Mucosa of descending colon (tissue), 3 donors: ENCODE measurements around the gene ANKRD62. TPM values are rescaled to one million over a fixed set of nuclear protein-coding genes. Genes with fewer than 3 reads are reported as not detected.
A peak's percentile ranks its signal among the peaks of the same experiment; 100 is the strongest.

Source experiments
- ATAC-seq: fragments of 200-7000 bp; cut with Tn5 transposase; one replicate; pipeline ENCODE4 v1.9.1; 2020; ENCODE audit warnings: mild to moderate bottlenecking, moderate library complexity
- DNase-seq, 3 donors: peaks; one replicate each; pipeline ENCODE4 v3.0.0-alpha.2; 2020
- H3K36me3 ChIP-seq: fragments of 200-600 bp; one replicate; pipeline ENCODE4 v1.8.0; 2021; ENCODE audit warnings: low read depth, mild to moderate bottlenecking
- H3K4me1 ChIP-seq: fragments of 200-600 bp; one replicate; pipeline ENCODE4 v1.8.0; 2021; ENCODE audit warnings: low read depth, mild to moderate bottlenecking
- H3K4me3 ChIP-seq: fragments of 200-600 bp; one replicate; pipeline ENCODE4 v1.8.0; 2021; ENCODE audit warnings: mild to moderate bottlenecking
- H3K9me3 ChIP-seq: fragments of 200-600 bp; one replicate; pipeline ENCODE4 v1.8.0; 2021; ENCODE audit warnings: mild to moderate bottlenecking
- CTCF ChIP-seq: fragments of 200-600 bp; IDR thresholded peaks from one replicate; pipeline ENCODE4 v1.8.0; 2022; ENCODE audit warnings: antibody characterized with exemption, mild to moderate bottlenecking
- intact Hi-C, 2 donors: fragments of 100-400 bp; cut with DNase I in 1 of 2; cut with micrococcal nuclease in 1 of 2; formaldehyde crosslinking; loops; one replicate each; pipeline versions ENCODE4 v1.11.0 to v1.11.1; 2022; cut with DNase I, micrococcal nuclease
- total RNA-seq, 3 donors: library from RNA; stranded (reverse); fragmentation: NEBNext Ultra II Directional in 2 of 3; extraction: Animal tissue kit (Norgen Biotek cat#: 25700) in 2 of 3; gene quantifications; one replicate each; pipeline versions ENCODE4 v1.2.1 to v1.2.4, GENCODE V29; 2021 to 2023
- donor health status: DM: no; HTN: no; CAD: no; lungs with moderate emphysema.
- donor health status: DM: no; HTN: no; CAD: no.
- donor health status: DM: no; HTN: yes; CAD: no.

The ANKRD62 gene
- total RNA-seq, 3 donors from 2014 or later, result 0.17 to 1.8 TPM; not detected in 1

GRCh38 chr18:12092398-12093229 is 1.0 kb upstream of the ANKRD62 start:
- TF ChIP-seq CTCF, result peak; percentile 28
- H3K4me3 ChIP-seq, result no peak overlapping the region
- no peaks in the 10 kb centered on the region for H3K9me3 ChIP-seq
- intact Hi-C loops, result loop anchor here in 1 of 2 donors (10.0 kb wide), 1 partner anchor 152 kb away; no protein-coding TSS in a partner anchor
- H3K4me1 ChIP-seq, result no peaks in the 10 kb centered on the region
- ATAC-seq, result peak; percentile 95
- no peaks in the 10 kb centered on the region for H3K36me3 ChIP-seq
- peak; percentile 61 to 76 (median 76) for DNase-seq

GRCh38 chr18:12098374-12098773 is 4.7 kb downstream of the ANKRD62 start:
- Histone ChIP-seq H3K36me3 (no peaks in the 10 kb centered on the region), H3K4me3 (no peak overlapping the region), H3K9me3 (no peaks in the 10 kb centered on the region), H3K4me1 (no peaks in the 10 kb centered on the region)
- intact Hi-C loops, result loop anchor here in 1 of 2 donors (10.0 kb wide), 1 partner anchor 146 kb away; no protein-coding TSS in a partner anchor
- DNase-seq, result no peak
- no peak for TF ChIP-seq CTCF
- no peak for ATAC-seq

- ATAC-seq, result no peak
- no peak for TF ChIP-seq CTCF
- H3K36me3 ChIP-seq, result no peaks in the 10 kb centered on the region
- intact Hi-C loops, result loop anchor here in 1 of 2 donors (10.0 kb wide), 1 partner anchor 146 kb away; no protein-coding TSS in a partner anchor
- no peaks in the 10 kb centered on the region for H3K4me1 ChIP-seq
- H3K4me3 ChIP-seq, result no peak overlapping the region
- no peaks in the 10 kb centered on the region for H3K9me3 ChIP-seq
- DNase-seq, result no peak
Measured at GRCh38 chr18:12099160-12099559, 5.5 kb downstream of the ANKRD62 start.

- H3K36me3 ChIP-seq, result no peaks in the 10 kb centered on the region
- no peak overlapping the region for H3K4me3 ChIP-seq
- no peak for ATAC-seq
- H3K9me3 ChIP-seq, result no peaks in the 10 kb centered on the region
- intact Hi-C loops, result no loop called here
- DNase-seq, result no peak
- H3K4me1 ChIP-seq, result no peaks in the 10 kb centered on the region
- TF ChIP-seq CTCF, result no peak
Measured at GRCh38 chr18:12101266-12101665, 7.6 kb downstream of the ANKRD62 start.

- intact Hi-C loops, result no loop called here
Measured at GRCh38 chr18:12102136-12102842, 8.6 kb downstream of the ANKRD62 start.

More at GRCh38 chr18:12102136-12102842, 8.6 kb downstream of the ANKRD62 start:
- no peak for ATAC-seq
- Histone ChIP-seq H3K36me3 (no peaks in the 10 kb centered on the region), H3K4me3 (no peak overlapping the region), H3K4me1 (no peaks in the 10 kb centered on the region), H3K9me3 (no peaks in the 10 kb centered on the region)
- TF ChIP-seq CTCF, result no peak
- no peak for DNase-seq
